HG02981 (cell line): ENCODE results near the gene PRAC2.

Experiments used
- ATAC-seq: cut with Tn5 transposase; IDR thresholded peaks from one replicate; pipeline ENCODE4 v1.9.1; 2021; ENCODE audit warnings: mild to moderate bottlenecking, moderate library complexity; ENCODE audit not compliant: unreplicated experiment

The PRAC2 gene

GRCh38 chr17:48719642-48720265 lies 3.2 kb upstream of the PRAC2 start:
- ATAC-seq = no peak

- ATAC-seq = no peak
These were observed 2.5 kb upstream of the PRAC2 start for GRCh38 chr17:48720266-48721008.

GRCh38 chr17:48721009-48721402 lies 2.0 kb upstream of the PRAC2 start:
- no peak for ATAC-seq

GRCh38 chr17:48722201-48722907 lies 631 bp upstream of the PRAC2 start, which contains the start of gene PRAC1:
Gene PRAC1 (minus strand): TSS chr17:48722518. CDS start chr17:48722392, 126 bp downstream.
- ATAC-seq = no peak

- no peak for ATAC-seq
These were observed 652 bp downstream of the PRAC2 start for GRCh38 chr17:48723423-48724250.

- ATAC-seq = no peak
These were observed 1.4 kb downstream of the PRAC2 start for GRCh38 chr17:48724251-48725003.

GRCh38 chr17:48725004-48725287 lies 2.0 kb downstream of the PRAC2 start:
- ATAC-seq = no peak

- no peak for ATAC-seq
These were observed 2.5 kb downstream of the PRAC2 start for GRCh38 chr17:48725288-48726064.

GRCh38 chr17:48726114-48726915 lies 3.3 kb downstream of the PRAC2 start:
- no peak for ATAC-seq

GRCh38 chr17:48726916-48727286 lies 3.9 kb downstream of the PRAC2 start:
- no peak for ATAC-seq

GRCh38 chr17:48727415-48728175 lies 4.6 kb downstream of the PRAC2 start:
- ATAC-seq = no peak

- no peak for ATAC-seq
These were observed 5.5 kb downstream of the PRAC2 start, which contains the start of gene HOXB13 for GRCh38 chr17:48728232-48729231. Gene HOXB13 (minus strand): TSS chr17:48728750. CDS start chr17:48728593, 157 bp downstream.

GRCh38 chr17:48729335-48730239 lies 6.6 kb downstream of the PRAC2 start:
- no peak for ATAC-seq

GRCh38 chr17:48730240-48730550 lies 7.2 kb downstream of the PRAC2 start:
- ATAC-seq = no peak

- ATAC-seq = no peak
These were observed 8.4 kb downstream of the PRAC2 start for GRCh38 chr17:48731355-48731754.
